Brain microvascular endothelial cell (primary cell): ENCODE results near the gene APEX1.

ENCODE experiments used
- DNase-seq: peaks from one replicate; pipeline ENCODE4 v3.0.0-alpha.2; 2020
- H3K27ac ChIP-seq: fragments of 250-450 bp; sonication (Bioruptor Pico); 2 replicates; pipeline ENCODE4 v1.5.1; 2020; ENCODE audit warnings: mild to moderate bottlenecking, moderate library complexity
- H3K27me3 ChIP-seq: fragments of 250-450 bp; sonication (Bioruptor Pico); replicated peaks from 2 replicates; pipeline ENCODE4 v1.5.1; 2020; ENCODE audit warnings: mild to moderate bottlenecking
- H3K36me3 ChIP-seq: fragments of 250-450 bp; sonication (Bioruptor Pico); replicated peaks from 2 replicates; pipeline ENCODE4 v1.5.1; 2020; ENCODE audit warnings: mild to moderate bottlenecking
- H3K4me3 ChIP-seq: 2 replicates; pipeline ENCODE4 v1.5.1; 2011; ENCODE audit warnings: low read depth, mild to moderate bottlenecking, control low read depth, low read length, moderate library complexity
- in situ Hi-C: cut with HindIII; loops from 2 replicates; pipeline ENCODE4 v1.10.0; 2017; ENCODE audit warnings: low sequenced_read_pairs, low pct_ligation_motif_present
- TF ChIP-seq, protein P1 (sequence below): IDR thresholded peaks from 2 replicates; pipeline ENCODE4 v1.5.1; 2011; ENCODE audit warnings: low read depth, mild to moderate bottlenecking, moderate library complexity, low read length, control low read depth, inconsistent platforms; ENCODE audit errors: missing control alignments

Gene APEX1

DNA sequence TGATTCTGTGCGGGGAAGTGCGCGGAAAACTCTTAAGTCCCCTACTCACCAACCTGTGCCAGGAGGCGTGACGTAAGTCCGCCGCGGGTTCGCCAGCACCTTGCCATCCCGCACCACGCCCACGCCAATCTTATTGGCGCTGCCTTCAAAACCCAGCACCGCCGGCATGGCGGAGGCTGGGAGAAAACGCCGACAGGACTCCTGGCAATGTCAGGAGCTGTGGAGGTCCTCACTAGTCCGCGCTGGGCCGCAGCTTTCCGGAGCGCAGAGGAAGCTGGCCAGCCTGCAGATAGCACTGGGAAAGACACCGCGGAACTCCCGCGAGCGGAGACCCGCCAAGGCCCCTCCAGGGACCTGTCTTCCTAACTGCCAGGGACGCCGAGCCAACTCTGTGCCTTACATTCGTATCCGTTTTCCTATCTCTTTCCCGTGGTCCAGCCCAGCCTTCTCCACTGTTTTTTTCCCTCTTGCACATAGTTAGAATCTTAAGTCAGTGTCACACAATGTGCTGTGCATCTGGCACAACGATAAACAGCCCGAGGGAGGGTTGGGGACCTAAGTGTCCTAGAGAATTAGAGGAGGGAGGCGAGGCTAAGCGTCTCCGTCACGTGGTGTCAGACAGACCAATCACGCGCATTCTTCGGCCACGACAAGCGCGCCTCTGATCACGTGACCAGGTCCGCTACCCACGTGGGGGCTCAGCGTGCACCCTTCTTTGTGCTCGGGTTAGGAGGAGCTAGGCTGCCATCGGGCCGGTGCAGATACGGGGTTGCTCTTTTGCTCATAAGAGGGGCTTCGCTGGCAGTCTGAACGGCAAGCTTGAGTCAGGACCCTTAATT is at the start of gene APEX1, which contains the start of gene OSGEP:
Gene APEX1, plus strand, starts transcription at position 711 of the 839 bp plus-strand sequence. CDS start 420 bp downstream, outside the sequence.
Gene OSGEP, minus strand, starts transcription at position 297 of the 839 bp plus-strand sequence. Its CDS starts 129 bp downstream, at position 168.
- in situ Hi-C loops: no loop called here
- peaks cover 39% of the 10 kb centered on the region for H3K36me3 ChIP-seq
- no peaks in the 10 kb centered on the region for H3K27me3 ChIP-seq
- DNase-seq: peak; percentile 99
- H3K4me3 ChIP-seq: peak within 1 kb of the TSS; percentile 93
- TF ChIP-seq, protein P1, sequence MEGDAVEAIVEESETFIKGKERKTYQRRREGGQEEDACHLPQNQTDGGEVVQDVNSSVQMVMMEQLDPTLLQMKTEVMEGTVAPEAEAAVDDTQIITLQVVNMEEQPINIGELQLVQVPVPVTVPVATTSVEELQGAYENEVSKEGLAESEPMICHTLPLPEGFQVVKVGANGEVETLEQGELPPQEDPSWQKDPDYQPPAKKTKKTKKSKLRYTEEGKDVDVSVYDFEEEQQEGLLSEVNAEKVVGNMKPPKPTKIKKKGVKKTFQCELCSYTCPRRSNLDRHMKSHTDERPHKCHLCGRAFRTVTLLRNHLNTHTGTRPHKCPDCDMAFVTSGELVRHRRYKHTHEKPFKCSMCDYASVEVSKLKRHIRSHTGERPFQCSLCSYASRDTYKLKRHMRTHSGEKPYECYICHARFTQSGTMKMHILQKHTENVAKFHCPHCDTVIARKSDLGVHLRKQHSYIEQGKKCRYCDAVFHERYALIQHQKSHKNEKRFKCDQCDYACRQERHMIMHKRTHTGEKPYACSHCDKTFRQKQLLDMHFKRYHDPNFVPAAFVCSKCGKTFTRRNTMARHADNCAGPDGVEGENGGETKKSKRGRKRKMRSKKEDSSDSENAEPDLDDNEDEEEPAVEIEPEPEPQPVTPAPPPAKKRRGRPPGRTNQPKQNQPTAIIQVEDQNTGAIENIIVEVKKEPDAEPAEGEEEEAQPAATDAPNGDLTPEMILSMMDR: no peak
- peak within 1 kb of the TSS; percentile 99 for H3K27ac ChIP-seq

DNA sequence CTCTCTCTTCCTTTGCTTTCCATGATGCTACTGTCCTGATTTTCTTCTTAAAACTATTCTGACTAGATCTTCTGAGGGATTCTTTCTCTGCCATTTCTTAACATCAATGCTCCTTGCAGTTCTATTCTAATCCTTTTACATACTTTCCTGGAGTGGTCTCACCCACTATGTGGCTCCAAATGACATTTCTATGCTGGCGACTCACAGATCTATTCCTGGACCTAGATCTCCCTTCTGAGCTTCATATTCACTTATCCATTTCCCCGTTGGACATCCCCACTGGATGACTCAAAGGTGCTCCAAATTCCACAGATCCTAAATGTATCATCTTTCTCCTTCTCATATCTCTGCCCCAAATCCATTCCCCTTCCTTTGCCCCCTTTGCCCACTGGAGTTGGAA is 45.8 kb upstream of the APEX1 start:
- peak; percentile 12 for DNase-seq
- no peak overlapping the region for H3K4me3 ChIP-seq
- H3K27me3 ChIP-seq: no peaks in the 10 kb centered on the region
- H3K36me3 ChIP-seq: peaks cover 33% of the 10 kb centered on the region
- TF ChIP-seq, protein P1: no peak
- H3K27ac ChIP-seq: no peak overlapping the region
- in situ Hi-C loops: no loop called here

DNA sequence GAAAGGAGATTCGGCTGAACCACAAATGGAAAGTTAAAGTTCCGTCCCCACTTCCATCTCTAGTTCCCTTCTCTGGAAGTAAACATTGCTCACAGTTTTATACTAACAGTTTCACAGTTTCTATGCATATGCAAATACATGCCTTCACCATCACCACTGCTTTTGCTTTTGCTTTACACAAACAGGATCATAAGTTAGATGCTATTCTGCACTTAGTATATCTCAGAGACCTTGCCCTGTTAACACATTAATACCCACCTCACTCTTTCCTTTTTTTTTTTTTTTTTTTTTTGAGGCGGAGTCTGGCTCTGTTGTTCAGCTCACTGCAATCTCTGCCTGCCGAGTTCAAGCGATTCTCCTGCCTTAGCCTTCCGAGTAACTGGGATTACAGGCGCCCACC is 42.6 kb upstream of the APEX1 start:
- in situ Hi-C loops: no loop called here
- TF ChIP-seq, protein P1: no peak
- no peak for DNase-seq

DNA sequence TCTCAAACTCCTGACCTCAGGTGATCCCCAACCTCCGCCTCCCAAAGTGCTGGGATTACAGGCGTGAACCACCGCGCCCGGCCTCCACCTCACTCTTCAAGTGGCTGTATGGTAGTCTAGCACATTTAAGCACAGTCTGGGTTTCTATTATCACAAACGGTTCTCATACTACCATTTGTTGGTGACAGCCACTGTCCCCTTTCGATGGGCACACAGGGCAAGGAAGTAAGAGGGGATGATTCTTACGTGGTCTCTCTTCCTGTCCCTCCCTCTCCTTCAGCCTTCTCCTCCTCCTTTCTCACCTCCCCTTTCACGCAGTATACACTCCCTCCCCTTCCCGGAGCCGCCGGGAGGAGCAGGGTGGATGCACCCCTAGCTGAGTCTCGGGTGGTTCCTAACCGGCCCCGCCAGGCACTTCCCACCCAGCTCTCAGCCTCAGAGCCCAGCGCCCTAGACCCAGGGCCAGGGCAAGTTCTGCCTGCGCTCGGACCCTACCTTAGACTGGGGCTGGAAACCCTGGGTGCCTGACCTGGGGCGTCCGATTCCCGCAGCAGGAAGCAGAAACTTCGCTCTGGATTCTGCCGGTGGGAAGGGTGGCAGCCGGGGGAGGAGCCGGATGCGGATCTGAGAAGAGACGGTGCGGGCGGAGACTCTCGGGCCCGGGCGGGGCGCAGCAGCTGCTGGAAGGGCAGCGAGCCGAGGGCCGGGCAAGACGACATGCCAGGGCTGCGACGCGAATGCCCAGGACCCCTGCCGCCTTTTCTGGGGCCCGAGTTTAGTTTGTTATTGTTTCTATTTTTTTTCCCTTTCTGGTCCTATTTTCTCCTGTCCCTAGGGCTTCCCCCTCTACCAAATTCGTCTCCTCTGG is 41.9 kb upstream of the APEX1 start, which contains the start of gene TEP1:
Gene TEP1, minus strand, starts transcription at position 626 of the 868 bp plus-strand sequence. CDS start 5,062 bp downstream, outside the sequence.
- in situ Hi-C loops: no loop called here
- TF ChIP-seq, protein P1: no peak
- Histone ChIP-seq H3K4me3 (peak within 1 kb of the TSS; percentile 94), H3K36me3 (no peaks in the 10 kb centered on the region), H3K27ac (peak within 1 kb of the TSS; percentile 78), H3K27me3 (no peaks in the 10 kb centered on the region)
- peak; percentile 79 for DNase-seq

More for the DNA sequence above, 42.6 kb upstream of the APEX1 start:
- Histone ChIP-seq H3K4me3 (peak overlapping the region; percentile 94), H3K36me3 (peaks cover 5% of the 10 kb centered on the region), H3K27ac (peak overlapping the region; percentile 78), H3K27me3 (no peaks in the 10 kb centered on the region)

DNA sequence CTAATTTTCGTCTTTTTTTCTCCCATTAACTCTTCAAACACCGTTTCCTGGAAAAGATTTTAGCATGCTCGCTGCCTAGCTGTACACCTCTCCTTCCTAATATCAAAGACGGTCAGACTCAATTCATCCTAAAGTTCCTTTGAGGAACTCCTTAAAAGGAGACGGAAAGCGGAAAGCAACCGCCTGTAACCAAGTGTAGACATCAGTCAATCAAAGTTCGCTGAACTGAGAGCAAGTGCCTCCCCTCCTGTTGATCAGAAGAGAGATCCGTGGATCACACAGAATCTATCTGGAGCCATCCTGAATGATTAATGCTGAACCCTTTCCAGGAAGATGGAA is 41.3 kb upstream of the APEX1 start:
- Histone ChIP-seq H3K36me3 (no peaks in the 10 kb centered on the region), H3K27ac (peak overlapping the region; percentile 78), H3K27me3 (no peaks in the 10 kb centered on the region), H3K4me3 (peak overlapping the region; percentile 94)
- in situ Hi-C loops: no loop called here
- TF ChIP-seq, protein P1: no peak
- DNase-seq: no peak
